ENCODE results near the gene RHOXF1.
"Not testable (repeated sequence)": the region's sequence is repeated elsewhere in the genome, so short reads cannot be mapped to it uniquely, and the experiment has no call there.

Gene RHOXF1

DNA sequence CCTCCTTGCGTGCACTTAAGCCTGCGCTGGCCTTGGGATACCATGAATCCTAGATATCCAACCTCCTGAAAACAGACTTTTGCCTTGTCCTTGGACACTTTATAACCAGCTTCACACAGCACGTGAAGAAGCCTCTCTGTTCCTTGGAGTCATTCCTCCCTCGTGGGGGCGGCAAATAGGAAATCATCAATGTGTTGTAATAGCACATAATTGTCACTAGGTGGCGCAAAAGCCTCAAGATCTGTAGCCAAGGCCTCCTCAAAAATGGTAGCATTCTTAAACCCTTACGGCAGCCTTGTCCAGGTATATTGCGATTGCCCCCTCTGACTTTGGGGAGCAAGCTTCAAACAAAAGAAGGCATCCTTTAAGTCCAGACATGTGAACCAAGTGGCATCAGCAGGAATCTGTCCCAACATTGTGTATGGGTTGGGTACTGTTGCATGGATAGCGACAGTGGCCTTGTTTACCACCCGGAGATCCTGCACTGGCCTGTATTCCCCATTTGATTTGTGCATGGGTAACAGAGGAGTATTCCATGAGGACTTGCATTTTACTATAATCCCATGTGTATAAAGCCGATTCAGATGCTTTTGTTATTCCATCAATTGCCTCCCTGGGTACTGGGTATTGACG, 30.0 kb downstream of the RHOXF1 start:
- not testable (repeated sequence) for DNase-seq

- DNase-seq, result not testable (repeated sequence)
Measured at GRCh38 chrX:120077590-120077989, 38.1 kb downstream of the RHOXF1 start, which contains the start of gene RHOXF2B. RHOXF2B (minus strand) TSS chrX:120077690; CDS start chrX:120077552, 138 bp downstream.

DNA sequence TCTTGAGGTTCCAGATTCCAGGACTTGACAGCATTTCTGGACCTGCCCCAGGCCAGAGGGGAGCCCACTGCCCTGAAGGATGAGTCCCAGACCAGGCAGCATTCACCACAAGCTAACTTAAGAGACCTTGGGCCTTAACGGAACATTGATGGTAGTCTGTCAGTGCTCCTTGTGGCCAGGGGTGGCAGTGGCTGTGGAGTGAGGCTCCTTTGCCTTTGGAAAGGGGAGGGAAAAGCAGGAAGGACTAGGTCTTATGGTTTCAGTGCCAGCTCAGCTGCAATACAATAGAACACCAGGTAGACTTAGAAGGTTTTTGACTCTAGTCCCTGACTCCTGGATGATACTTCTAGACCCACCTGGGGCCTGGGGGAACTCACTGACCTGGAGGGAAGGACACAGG, 49.5 kb downstream of the RHOXF1 start:
- DNase-seq, result not testable (repeated sequence)
